Right atrium auricular region (tissue), 2 donors: ENCODE data around the gene ECM1. TPM values are rescaled to one million over a fixed set of nuclear protein-coding genes. Genes with fewer than 3 reads are reported as not detected.

Experiments
- DNase-seq: peaks from one replicate; pipeline ENCODE4 v3.0.0-alpha.2; 2019; ENCODE audit warnings: low spot score
- H3K27ac ChIP-seq, 2 donors: fragments of 200-600 bp; sonication (generic); 1 replicate in 1 of 2; 2 replicates in 1 of 2; pipeline ENCODE4 v1.5.1; 2016 to 2019
- H3K27me3 ChIP-seq, 2 donors: fragments of 200-600 bp; sonication (generic); one replicate each; pipeline versions ENCODE4 v1.5.1 to v1.6.0; 2017 to 2019
- H3K36me3 ChIP-seq: fragments of 200-600 bp; sonication (generic); one replicate; pipeline ENCODE4 v1.5.1; 2016
- H3K4me1 ChIP-seq, 2 donors: fragments of 200-600 bp; sonication (generic); one replicate each; pipeline versions ENCODE4 v1.5.1 to v1.6.0; 2017 to 2019
- H3K4me3 ChIP-seq, 2 donors: fragments of 200-600 bp; sonication (generic); 1 replicate in 1 of 2; 2 replicates in 1 of 2; pipeline ENCODE4 v1.5.1; 2017 to 2019; ENCODE audit warnings: mild to moderate bottlenecking in 1 of 2, moderate library complexity in 1 of 2
- H3K9me3 ChIP-seq, 2 donors: fragments of 200-600 bp; sonication (generic); one replicate each; pipeline ENCODE4 v1.5.1; 2019
- total RNA-seq, 2 donors: library from RNA; depleted of rRNA; stranded (reverse); fragments of >200 nt; gene quantifications; one replicate each; pipeline ENCODE4 v1.1.0, GENCODE V29; 2016
- TF ChIP-seq, protein P1 (sequence below), 2 donors: fragments of 200-600 bp; sonication (generic); IDR thresholded peaks; one replicate each; pipeline ENCODE4 v1.5.1; 2019; ENCODE audit warnings: antibody characterized with exemption in 2 of 2

Gene ECM1
- total RNA-seq, 2 donors from 2014 or later, result 28.6 to 37.2 TPM

DNA sequence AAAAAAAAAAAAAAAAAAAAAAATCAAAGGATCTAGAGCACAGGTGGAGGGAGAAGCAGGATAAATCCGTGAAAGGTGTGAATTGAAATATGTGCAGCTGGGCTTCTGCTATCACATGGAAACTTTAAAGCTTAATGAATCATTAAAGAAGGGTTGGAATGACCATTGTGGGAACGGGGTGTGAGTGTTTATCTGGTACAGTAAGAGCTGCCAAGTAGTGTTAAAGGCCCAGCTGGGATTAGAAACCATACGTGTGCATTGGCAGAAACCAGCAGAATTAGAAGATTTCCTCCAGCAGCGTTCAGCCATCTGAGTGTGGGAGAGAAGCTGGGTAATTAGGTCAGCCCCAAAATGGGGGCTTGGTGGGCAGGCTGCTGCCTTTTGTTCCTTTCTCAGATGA, 21.1 kb downstream of the ECM1 start:
- TF ChIP-seq, protein P1, sequence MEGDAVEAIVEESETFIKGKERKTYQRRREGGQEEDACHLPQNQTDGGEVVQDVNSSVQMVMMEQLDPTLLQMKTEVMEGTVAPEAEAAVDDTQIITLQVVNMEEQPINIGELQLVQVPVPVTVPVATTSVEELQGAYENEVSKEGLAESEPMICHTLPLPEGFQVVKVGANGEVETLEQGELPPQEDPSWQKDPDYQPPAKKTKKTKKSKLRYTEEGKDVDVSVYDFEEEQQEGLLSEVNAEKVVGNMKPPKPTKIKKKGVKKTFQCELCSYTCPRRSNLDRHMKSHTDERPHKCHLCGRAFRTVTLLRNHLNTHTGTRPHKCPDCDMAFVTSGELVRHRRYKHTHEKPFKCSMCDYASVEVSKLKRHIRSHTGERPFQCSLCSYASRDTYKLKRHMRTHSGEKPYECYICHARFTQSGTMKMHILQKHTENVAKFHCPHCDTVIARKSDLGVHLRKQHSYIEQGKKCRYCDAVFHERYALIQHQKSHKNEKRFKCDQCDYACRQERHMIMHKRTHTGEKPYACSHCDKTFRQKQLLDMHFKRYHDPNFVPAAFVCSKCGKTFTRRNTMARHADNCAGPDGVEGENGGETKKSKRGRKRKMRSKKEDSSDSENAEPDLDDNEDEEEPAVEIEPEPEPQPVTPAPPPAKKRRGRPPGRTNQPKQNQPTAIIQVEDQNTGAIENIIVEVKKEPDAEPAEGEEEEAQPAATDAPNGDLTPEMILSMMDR (IDR thresholded peaks at IDR 0.05), result no peak
- Histone ChIP-seq H3K27me3 (no peaks in the 10 kb centered on the region), H3K9me3 (no peaks in the 10 kb centered on the region), H3K36me3 (no peaks in the 10 kb centered on the region), H3K4me3 (no peak overlapping the region), H3K4me1 (peaks cover 0 to 23% of the 10 kb centered on the region in 2 donors), H3K27ac (peak overlapping the region in 1 of 2 donors; percentile 11)
- no peak for DNase-seq

DNA sequence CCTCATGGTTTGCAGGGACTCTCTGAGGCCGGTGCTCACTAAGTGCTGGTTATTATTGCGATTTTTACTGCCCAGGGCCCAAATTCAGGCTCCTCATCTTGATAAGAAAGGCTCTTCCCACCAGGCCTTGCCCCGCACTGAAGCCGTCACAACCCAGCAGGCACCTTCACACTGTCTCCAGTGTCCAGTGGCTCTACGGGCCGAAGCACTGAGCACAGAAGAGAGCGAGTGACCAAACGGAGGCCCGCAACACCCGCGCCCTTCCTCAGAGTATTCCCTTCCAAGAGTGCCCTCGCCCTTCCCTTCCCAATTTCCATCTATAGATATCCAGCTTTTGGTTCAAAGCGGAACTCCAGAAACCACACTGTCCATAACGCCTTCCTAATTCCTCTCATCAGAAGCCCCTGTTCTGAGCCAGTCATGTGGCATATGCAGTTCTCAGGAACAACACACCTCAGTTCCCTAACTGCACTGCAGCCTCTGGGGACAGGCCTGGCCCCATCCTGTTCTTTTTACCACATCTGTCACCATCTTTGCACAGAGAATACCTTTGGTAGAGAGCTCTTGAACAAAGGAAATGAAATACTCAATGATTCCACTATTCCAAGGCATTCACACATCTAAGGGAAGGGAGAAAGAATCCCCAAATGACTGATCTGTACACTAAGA, 22.7 kb downstream of the ECM1 start:
- H3K4me3 ChIP-seq, result no peak overlapping the region
- no peaks in the 10 kb centered on the region for H3K9me3 ChIP-seq
- TF ChIP-seq, protein P1 (IDR thresholded peaks at IDR 0.05), result no peak
- H3K4me1 ChIP-seq, result peaks cover 0 to 38% of the 10 kb centered on the region in 2 donors
- DNase-seq, result no peak
- H3K27ac ChIP-seq, result no peak overlapping the region
- H3K36me3 ChIP-seq, result no peaks in the 10 kb centered on the region
- H3K27me3 ChIP-seq, result no peaks in the 10 kb centered on the region

DNA sequence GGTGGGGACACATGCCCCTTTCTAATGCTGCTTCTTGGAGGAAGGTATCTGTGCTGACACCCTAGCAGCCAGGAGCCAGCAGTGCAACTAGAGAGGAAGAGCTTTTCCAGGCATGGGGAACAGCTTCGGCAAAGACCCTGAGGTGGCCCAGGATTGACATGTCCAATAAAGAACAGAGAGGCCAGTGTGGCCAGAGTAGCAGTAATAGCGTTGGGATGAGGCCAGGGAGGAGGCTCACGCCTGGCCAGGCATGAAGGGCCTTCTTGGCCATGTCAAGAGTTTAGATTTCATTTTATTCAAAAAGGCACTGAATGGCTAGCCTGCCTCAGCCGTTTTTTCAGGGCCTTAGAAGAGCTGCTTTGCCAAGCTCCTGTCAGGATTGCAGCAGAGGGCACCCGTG, 25.0 kb downstream of the ECM1 start:
- peak overlapping the region; percentile 49 to 57 for H3K27ac ChIP-seq
- H3K27me3 ChIP-seq, result no peaks in the 10 kb centered on the region
- H3K4me3 ChIP-seq, result no peak overlapping the region
- no peaks in the 10 kb centered on the region for H3K9me3 ChIP-seq
- no peak for DNase-seq
- H3K36me3 ChIP-seq, result no peaks in the 10 kb centered on the region
- TF ChIP-seq, protein P1 (IDR thresholded peaks at IDR 0.05), result peak in 1 of 2 donors; percentile 28
- H3K4me1 ChIP-seq, result peaks cover 0 to 45% of the 10 kb centered on the region in 2 donors

DNA sequence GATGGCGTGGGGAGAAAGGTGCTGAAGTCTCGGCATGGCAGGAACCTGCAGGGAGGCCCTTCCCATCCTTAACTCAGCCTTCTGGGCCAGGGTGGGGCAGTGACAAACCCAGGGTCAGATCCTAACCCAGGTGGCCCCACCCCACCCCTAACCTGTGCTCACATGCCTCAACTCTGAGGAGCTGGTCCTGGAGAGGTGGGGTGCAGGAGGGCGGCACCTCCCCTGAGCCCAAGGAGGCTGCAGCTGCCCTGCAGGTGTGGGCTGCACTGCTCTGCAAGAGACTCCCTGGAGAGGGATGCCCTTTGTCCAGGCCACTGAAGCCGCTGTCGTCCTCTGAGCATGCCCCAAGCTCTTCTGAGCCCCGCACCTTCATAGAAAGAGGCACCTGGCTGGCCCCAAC, 26.1 kb downstream of the ECM1 start:
- Histone ChIP-seq H3K36me3 (no peaks in the 10 kb centered on the region), H3K27me3 (no peaks in the 10 kb centered on the region), H3K9me3 (no peaks in the 10 kb centered on the region), H3K4me1 (peaks cover 0 to 51% of the 10 kb centered on the region in 2 donors), H3K27ac (peak overlapping the region; percentile 49 to 74), H3K4me3 (no peak overlapping the region)
- DNase-seq, result no peak
- TF ChIP-seq, protein P1 (IDR thresholded peaks at IDR 0.05), result no peak

DNA sequence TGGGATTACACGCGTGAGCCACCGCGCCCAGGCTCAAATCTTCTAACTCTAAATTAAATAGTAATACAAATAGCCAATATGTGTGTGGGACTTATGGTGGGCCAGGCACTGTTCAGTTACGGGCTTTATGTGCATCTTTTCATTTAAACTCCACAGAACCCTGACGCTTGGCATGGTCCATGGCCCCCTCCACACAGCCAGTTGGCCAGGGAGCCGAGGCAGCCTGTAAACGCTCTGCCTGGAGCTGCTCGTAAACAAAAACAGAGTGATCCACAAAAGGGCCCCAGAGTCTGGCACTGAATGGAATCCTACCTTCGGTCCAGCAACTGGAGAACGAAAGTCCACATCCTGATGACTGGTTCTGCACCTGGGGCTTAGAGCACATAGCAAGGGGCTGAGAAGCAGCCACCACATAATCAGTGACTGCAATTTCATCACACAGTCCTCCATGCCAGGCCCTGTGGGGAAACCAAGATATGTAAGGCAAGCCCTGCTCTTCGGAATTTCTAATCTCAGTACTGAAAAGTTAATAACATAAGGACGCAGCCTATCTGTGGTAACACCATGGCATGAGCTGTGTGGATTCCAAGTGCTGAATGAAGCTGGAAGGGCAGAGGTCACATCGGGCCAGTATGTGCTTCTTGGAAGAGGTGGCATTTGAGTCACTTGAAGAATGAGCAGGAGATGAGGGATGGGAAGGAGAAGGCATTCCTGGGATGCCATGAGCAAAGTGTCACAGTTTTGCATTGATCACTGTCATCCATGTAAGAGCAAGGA, 27.8 kb downstream of the ECM1 start:
- H3K27me3 ChIP-seq, result no peaks in the 10 kb centered on the region
- DNase-seq, result no peak
- H3K9me3 ChIP-seq, result no peaks in the 10 kb centered on the region
- TF ChIP-seq, protein P1 (IDR thresholded peaks at IDR 0.05), result no peak
- H3K4me3 ChIP-seq, result no peak overlapping the region
- H3K36me3 ChIP-seq, result no peaks in the 10 kb centered on the region
- H3K27ac ChIP-seq, result peak overlapping the region; percentile 49 to 74
- peaks cover 0 to 47% of the 10 kb centered on the region in 2 donors for H3K4me1 ChIP-seq
